DND-41 (cell line): Measurements from ENCODE around the gene UGT1A6.

Experiments used
- ATAC-seq: fragments of 200-7000 bp; cut with Tn5 transposase; 3 replicates; pipeline ENCODE4 v1.9.1; 2021; ENCODE audit warnings: low read depth; ENCODE audit not compliant: insufficient read depth
- DNase-seq: peaks from one replicate; pipeline ENCODE4 v3.0.0-alpha.2; 2020
- H2AFZ ChIP-seq: 2 replicates; pipeline ENCODE4 v1.6.0; 2012; ENCODE audit warnings: low read depth, low read length
- H3K27ac ChIP-seq: 2 replicates; pipeline ENCODE4 v1.5.1; 2012; ENCODE audit warnings: low read length, inconsistent platforms
- H3K27me3 ChIP-seq: fragments of 200-600 bp; sonication (generic); 2 replicates; pipeline ENCODE4 v1.6.0; 2012; ENCODE audit warnings: low read length, mild to moderate bottlenecking, inconsistent platforms; ENCODE audit not compliant: insufficient read depth, poor library complexity
- H3K36me3 ChIP-seq: 2 replicates; pipeline ENCODE4 v1.5.1; 2012; ENCODE audit warnings: low read length, inconsistent platforms; ENCODE audit not compliant: insufficient read depth
- H3K4me1 ChIP-seq: 2 replicates; pipeline ENCODE4 v1.5.1; 2012; ENCODE audit warnings: mild to moderate bottlenecking, low read length; ENCODE audit not compliant: insufficient read depth
- H3K4me2 ChIP-seq: 2 replicates; pipeline ENCODE4 v1.6.0; 2012; ENCODE audit warnings: mild to moderate bottlenecking, moderate library complexity, low read length, inconsistent platforms; ENCODE audit not compliant: insufficient read depth
- H3K4me3 ChIP-seq, 2 experiments: fragments of 200-600 bp in 1 of 2; shearing (Covaris generic) in 1 of 2; 2 replicates each; pipeline ENCODE4 v1.5.1; 2012 to 2016; ENCODE audit warnings: inconsistent platforms in 2 of 2, low read length in 2 of 2, mild to moderate bottlenecking in 2 of 2, low read depth in 1 of 2, moderate library complexity in 1 of 2
- H3K79me2 ChIP-seq: 2 replicates; pipeline ENCODE4 v1.6.0; 2012; ENCODE audit warnings: low read length, inconsistent platforms; ENCODE audit not compliant: insufficient read depth
- H3K9ac ChIP-seq: 2 replicates; pipeline ENCODE4 v1.6.0; 2012; ENCODE audit warnings: low read depth, mild to moderate bottlenecking, inconsistent platforms, low read length, moderate library complexity
- H3K9me3 ChIP-seq: 2 replicates; pipeline ENCODE4 v1.5.1; 2012; ENCODE audit warnings: low read length, moderate library complexity, mild to moderate bottlenecking, inconsistent platforms; ENCODE audit not compliant: insufficient read depth, severe bottlenecking
- H4K20me1 ChIP-seq: 2 replicates; pipeline ENCODE4 v1.6.0; 2012; ENCODE audit warnings: low read length; ENCODE audit not compliant: insufficient read depth
- CTCF ChIP-seq: IDR thresholded peaks from 2 replicates; pipeline ENCODE4 v1.5.1; 2012; ENCODE audit warnings: borderline replicate concordance, low read length, moderate library complexity, mild to moderate bottlenecking; ENCODE audit not compliant: poor library complexity, severe bottlenecking; ENCODE audit errors: extremely low read depth
- EZH2 ChIP-seq: IDR thresholded peaks from 3 replicates; pipeline ENCODE4 v1.6.1; 2012; ENCODE audit warnings: borderline replicate concordance, low read depth, mild to moderate bottlenecking, moderate library complexity, low read length, inconsistent platforms; ENCODE audit not compliant: severe bottlenecking

The UGT1A6 gene

GRCh38 chr2:233684640-233685039 lies 8.1 kb upstream of the UGT1A6 start:
- ATAC-seq: no peak
- no peaks in the 10 kb centered on the region for H3K4me1 ChIP-seq
- no peak overlapping the region for H3K9ac ChIP-seq
- H3K9me3 ChIP-seq: no peaks in the 10 kb centered on the region
- H4K20me1 ChIP-seq: no peaks in the 10 kb centered on the region
- no peak overlapping the region for H3K27ac ChIP-seq
- TF ChIP-seq EZH2 (no peak), CTCF (no peak)
- H2AFZ ChIP-seq: no peak overlapping the region
- no peak overlapping the region for H3K4me2 ChIP-seq
- H3K27me3 ChIP-seq: no peaks in the 10 kb centered on the region
- H3K36me3 ChIP-seq: no peaks in the 10 kb centered on the region
- no peaks in the 10 kb centered on the region for H3K79me2 ChIP-seq
- DNase-seq: no peak
- no peak overlapping the region for H3K4me3 ChIP-seq

- H3K79me2 ChIP-seq: no peaks in the 10 kb centered on the region
- peaks cover 5% of the 10 kb centered on the region for H3K27me3 ChIP-seq
- DNase-seq: no peak
- no peak overlapping the region for H3K9ac ChIP-seq
- H3K36me3 ChIP-seq: no peaks in the 10 kb centered on the region
- H2AFZ ChIP-seq: no peak overlapping the region
- no peaks in the 10 kb centered on the region for H3K9me3 ChIP-seq
- no peak overlapping the region for H3K4me3 ChIP-seq
- no peaks in the 10 kb centered on the region for H3K4me1 ChIP-seq
- no peak overlapping the region for H3K4me2 ChIP-seq
- ATAC-seq: no peak
- no peaks in the 10 kb centered on the region for H4K20me1 ChIP-seq
- no peak overlapping the region for H3K27ac ChIP-seq
- TF ChIP-seq CTCF: no peak
Measured at GRCh38 chr2:233686928-233687327, 5.8 kb upstream of the UGT1A6 start.

- peaks cover 10% of the 10 kb centered on the region for H3K27me3 ChIP-seq
- H3K9me3 ChIP-seq: no peaks in the 10 kb centered on the region
- H3K9ac ChIP-seq: no peak overlapping the region
- no peak for TF ChIP-seq CTCF
- TF ChIP-seq EZH2: no peak
- no peaks in the 10 kb centered on the region for H4K20me1 ChIP-seq
- no peaks in the 10 kb centered on the region for H3K79me2 ChIP-seq
- no peak for DNase-seq
- no peak overlapping the region for H3K27ac ChIP-seq
- no peaks in the 10 kb centered on the region for H3K36me3 ChIP-seq
- no peaks in the 10 kb centered on the region for H3K4me1 ChIP-seq
- H2AFZ ChIP-seq: no peak overlapping the region
- no peak for ATAC-seq
- H3K4me2 ChIP-seq: no peak overlapping the region
- H3K4me3 ChIP-seq: no peak overlapping the region
Measured at GRCh38 chr2:233688341-233688740, 4.3 kb upstream of the UGT1A6 start.

GRCh38 chr2:233689031-233689430 lies 3.7 kb upstream of the UGT1A6 start:
- Histone ChIP-seq H4K20me1 (no peaks in the 10 kb centered on the region), H3K4me2 (no peak overlapping the region), H3K79me2 (no peaks in the 10 kb centered on the region), H3K9me3 (no peaks in the 10 kb centered on the region), H3K4me3 (no peak overlapping the region), H3K27me3 (peaks cover 14% of the 10 kb centered on the region), H3K9ac (no peak overlapping the region), H2AFZ (no peak overlapping the region), H3K4me1 (no peaks in the 10 kb centered on the region), H3K36me3 (no peaks in the 10 kb centered on the region), H3K27ac (no peak overlapping the region)
- no peak for DNase-seq
- no peak for ATAC-seq
- TF ChIP-seq EZH2 (no peak), CTCF (no peak)
